HEK293T (cell line): Measurements from ENCODE around the gene ZYG11A.

Source experiments
- CTBP1 ChIP-seq: fragments of 450-650 bp; IDR thresholded peaks from 2 replicates; pipeline ENCODE4 v1.6.1; 2016; ENCODE audit warnings: borderline replicate concordance
- FOXK2 ChIP-seq: fragments of 450-650 bp; IDR thresholded peaks from 2 replicates; pipeline ENCODE4 v1.6.1; 2016; ENCODE audit warnings: mild to moderate bottlenecking
- PKNOX1 ChIP-seq: fragments of 450-650 bp; IDR thresholded peaks from 2 replicates; pipeline ENCODE4 v1.6.1; 2016
- SP1 ChIP-seq: fragments of 450-650 bp; IDR thresholded peaks from 2 replicates; pipeline ENCODE4 v1.6.1; 2017
- SUZ12 ChIP-seq: fragments of 450-650 bp; IDR thresholded peaks from 2 replicates; pipeline ENCODE4 v1.6.1; 2016; ENCODE audit warnings: mild to moderate bottlenecking
- TARDBP ChIP-seq: fragments of 450-650 bp; IDR thresholded peaks from 2 replicates; pipeline ENCODE4 v1.6.1; 2016

DNA sequence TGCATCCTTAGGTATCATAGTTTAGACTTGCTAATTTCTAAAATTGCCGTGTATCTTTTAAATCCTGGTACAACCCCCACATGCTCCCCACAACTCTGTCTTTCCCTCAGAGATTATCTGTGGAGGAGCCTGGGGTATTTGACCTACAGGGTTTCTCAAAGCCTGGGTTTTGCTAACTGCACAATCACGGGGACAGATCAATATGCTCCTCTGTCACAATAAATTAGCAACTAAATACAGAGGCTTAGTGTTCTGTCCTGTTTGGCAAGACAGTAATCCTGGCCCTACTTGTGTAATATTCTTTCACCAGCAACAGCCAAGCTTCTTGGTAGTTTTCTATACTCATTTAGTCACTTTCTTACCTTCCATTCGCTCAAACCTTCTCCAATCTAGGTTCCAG lies 70.5 kb downstream of the ZYG11A start:
- TF ChIP-seq TARDBP (no peak), SP1 (no peak), SUZ12 (no peak), CTBP1 (no peak), PKNOX1 (no peak), FOXK2 (no peak)
